Ovary (tissue), 9 donors: Measurements from ENCODE around the gene HNRNPUL1. TPM values are rescaled to one million over a fixed set of nuclear protein-coding genes. Genes with fewer than 3 reads are reported as not detected.

Experiments used
- DNase-seq, 5 donors: peaks; one replicate each; pipeline ENCODE4 v3.0.0-alpha.2; 2019 to 2020
- H3K27ac ChIP-seq, 2 donors: fragments of 200-600 bp; one replicate each; pipeline versions ENCODE4 v1.5.1 to v1.8.0; 2019 to 2022
- H3K27me3 ChIP-seq: fragments of 200-600 bp; one replicate; pipeline ENCODE4 v1.8.0; 2022
- H3K36me3 ChIP-seq: fragments of 200-600 bp; sonication (generic); one replicate; pipeline ENCODE4 v1.5.1; 2019
- H3K4me1 ChIP-seq: one replicate; pipeline ENCODE4 v1.8.1; 2013; ENCODE audit warnings: mild to moderate bottlenecking, moderate library complexity; ENCODE audit not compliant: insufficient read depth
- H3K4me3 ChIP-seq: fragments of 200-600 bp; sonication (generic); one replicate; pipeline ENCODE4 v1.5.1; 2017
- H3K9me3 ChIP-seq, 2 donors: fragments of 200-600 bp in 1 of 2; sonication (generic) in 1 of 2; one replicate each; pipeline versions ENCODE4 v1.5.1 to v1.8.1; 2013 to 2019; ENCODE audit warnings: mild to moderate bottlenecking in 1 of 2, moderate library complexity in 1 of 2
- EP300 ChIP-seq: sonication (generic); formaldehyde crosslinking; IDR thresholded peaks from one replicate; pipeline ENCODE4 v1.6.1; 2017; ENCODE audit warnings: antibody characterized with exemption
- POLR2A ChIP-seq: fragments of 450-650 bp; IDR thresholded peaks from one replicate; pipeline ENCODE4 v1.6.1; 2017; ENCODE audit warnings: antibody characterized with exemption, mild to moderate bottlenecking, moderate library complexity
- WGBS, 3 donors: extraction: QIAGEN DNeasy Blood & Tissue Kit in 1 of 3; methylation state at CpG; one replicate each; pipeline versions ENCODE4 v1.1.5 to v1.1.7; 2013 to 2017; 5-methylcytosine and 5-hydroxymethylcytosine counted together
- intact Hi-C, 4 donors: fragments of 100-400 bp; cut with DNase I; formaldehyde crosslinking; loops; one replicate each; pipeline versions ENCODE4 v1.11.0 to v1.15.1; 2022 to 2023
- polyA plus RNA-seq, 2 donors: library from polyadenylated mRNA; stranded (reverse); fragments of 200-250 nt in 1 of 2; fragments of 350-450 nt in 1 of 2; fragmentation: Illumina TruSeq in 1 of 2; extraction: RNeasy Lipid Tissue Mini Kit (QIAGEN cat#74804) in 1 of 2; gene quantifications; one replicate each; pipeline ENCODE4 v1.2.3, GENCODE V29; 2013 to 2014
- total RNA-seq, 7 donors: library from RNA; depleted of rRNA in 2 of 7; stranded (reverse); fragments of >200 nt in 2 of 7; fragmentation: NEBNext Ultra II Directional in 3 of 7; extraction: Animal tissue kit (Norgen Biotek cat#: 25700) in 3 of 7; gene quantifications; one replicate each; pipeline versions ENCODE4 v1.1.0 to v1.2.4, GENCODE V29; 2016 to 2023
- TF ChIP-seq, protein P1 (sequence below), 3 donors: fragments of 450-650 bp in 2 of 3; fragments of 200-600 bp in 1 of 3; IDR thresholded peaks; one replicate each; pipeline versions ENCODE4 v1.5.1 to v1.8.0; 2016 to 2022; ENCODE audit warnings: antibody characterized with exemption in 3 of 3, mild to moderate bottlenecking in 1 of 3
- donor health status: DM: no; HTN: no; CAD: no; lungs with moderate emphysema.
- donor health status: DM: no; HTN: no; CAD: no.
- donor health status: Bipolar disorder and iron deficiency.
- donor health status: DM: yes; HTN: yes; CAD: no.
- donor health status: DM: no; HTN: no; CAD: no.
- donor health status: DM: yes; HTN: yes; CAD: no.

The HNRNPUL1 gene
- total and polyA plus RNA-seq, 9 donors, result 102 to 259 (median 211) TPM

DNA sequence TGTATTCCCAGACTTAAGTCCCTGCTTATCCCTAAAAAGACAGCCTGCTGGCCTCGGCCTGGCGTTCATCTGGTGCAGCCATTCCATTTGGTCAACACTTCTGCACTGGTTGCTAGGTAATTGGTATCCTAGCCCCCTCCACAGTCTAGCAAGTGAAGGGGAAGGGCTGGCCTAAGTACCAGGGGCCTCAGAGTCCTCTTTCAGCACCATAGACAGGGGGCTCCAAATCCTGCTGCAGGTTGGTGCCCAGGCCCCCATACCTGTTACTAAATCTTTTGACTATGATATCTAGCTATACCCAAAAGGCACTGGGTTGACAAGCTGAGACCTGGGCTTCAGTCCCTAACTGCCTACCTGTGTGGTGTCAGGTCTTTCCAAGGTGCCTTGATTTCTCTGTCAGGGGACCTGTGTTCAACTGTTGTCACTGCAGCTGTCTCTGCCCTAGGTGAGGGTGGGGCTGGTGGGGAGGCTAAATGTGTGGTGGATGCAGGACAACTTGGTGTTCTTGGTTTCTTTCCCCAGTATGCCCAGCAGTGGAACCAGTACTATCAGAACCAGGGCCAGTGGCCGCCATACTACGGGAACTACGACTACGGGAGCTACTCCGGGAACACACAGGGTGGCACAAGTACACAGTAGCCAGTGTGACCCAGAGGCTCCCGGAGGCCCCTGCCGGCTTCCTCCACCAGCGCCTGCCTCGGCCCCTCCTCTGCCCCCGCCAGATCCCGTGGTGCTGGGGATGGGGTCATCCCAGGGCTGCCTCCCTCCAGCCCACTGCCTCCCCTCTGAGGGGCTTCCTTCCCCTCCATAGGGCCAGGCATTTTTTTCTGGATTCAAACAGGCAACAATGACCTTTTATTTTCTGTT lies 42.0 kb downstream of the HNRNPUL1 start:
- TF ChIP-seq, protein P1, sequence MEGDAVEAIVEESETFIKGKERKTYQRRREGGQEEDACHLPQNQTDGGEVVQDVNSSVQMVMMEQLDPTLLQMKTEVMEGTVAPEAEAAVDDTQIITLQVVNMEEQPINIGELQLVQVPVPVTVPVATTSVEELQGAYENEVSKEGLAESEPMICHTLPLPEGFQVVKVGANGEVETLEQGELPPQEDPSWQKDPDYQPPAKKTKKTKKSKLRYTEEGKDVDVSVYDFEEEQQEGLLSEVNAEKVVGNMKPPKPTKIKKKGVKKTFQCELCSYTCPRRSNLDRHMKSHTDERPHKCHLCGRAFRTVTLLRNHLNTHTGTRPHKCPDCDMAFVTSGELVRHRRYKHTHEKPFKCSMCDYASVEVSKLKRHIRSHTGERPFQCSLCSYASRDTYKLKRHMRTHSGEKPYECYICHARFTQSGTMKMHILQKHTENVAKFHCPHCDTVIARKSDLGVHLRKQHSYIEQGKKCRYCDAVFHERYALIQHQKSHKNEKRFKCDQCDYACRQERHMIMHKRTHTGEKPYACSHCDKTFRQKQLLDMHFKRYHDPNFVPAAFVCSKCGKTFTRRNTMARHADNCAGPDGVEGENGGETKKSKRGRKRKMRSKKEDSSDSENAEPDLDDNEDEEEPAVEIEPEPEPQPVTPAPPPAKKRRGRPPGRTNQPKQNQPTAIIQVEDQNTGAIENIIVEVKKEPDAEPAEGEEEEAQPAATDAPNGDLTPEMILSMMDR (IDR thresholded peaks at IDR 0.05), result no peak
- TF ChIP-seq EP300 (no peak), POLR2A (no peak)
- DNase-seq, result peak in 1 of 5 donors; percentile 16
- WGBS, 3 donors, result 70 to 78% (median 71%) methylated on average over 13 of the region's 13 CpGs
- H3K27ac ChIP-seq, result no peak overlapping the region
- no peaks in the 10 kb centered on the region for H3K4me1 ChIP-seq
- intact Hi-C loops, result loop anchor here in 3 of 4 donors (5.0 kb wide), 4 partner anchors 39 to 104 kb away; partner anchors contain the start of gene HNRNPUL1 (in 1 of the 3)
- H3K9me3 ChIP-seq, result no peaks in the 10 kb centered on the region
- H3K27me3 ChIP-seq, result no peaks in the 10 kb centered on the region
- H3K36me3 ChIP-seq, result no peaks in the 10 kb centered on the region
- no peak overlapping the region for H3K4me3 ChIP-seq

DNA sequence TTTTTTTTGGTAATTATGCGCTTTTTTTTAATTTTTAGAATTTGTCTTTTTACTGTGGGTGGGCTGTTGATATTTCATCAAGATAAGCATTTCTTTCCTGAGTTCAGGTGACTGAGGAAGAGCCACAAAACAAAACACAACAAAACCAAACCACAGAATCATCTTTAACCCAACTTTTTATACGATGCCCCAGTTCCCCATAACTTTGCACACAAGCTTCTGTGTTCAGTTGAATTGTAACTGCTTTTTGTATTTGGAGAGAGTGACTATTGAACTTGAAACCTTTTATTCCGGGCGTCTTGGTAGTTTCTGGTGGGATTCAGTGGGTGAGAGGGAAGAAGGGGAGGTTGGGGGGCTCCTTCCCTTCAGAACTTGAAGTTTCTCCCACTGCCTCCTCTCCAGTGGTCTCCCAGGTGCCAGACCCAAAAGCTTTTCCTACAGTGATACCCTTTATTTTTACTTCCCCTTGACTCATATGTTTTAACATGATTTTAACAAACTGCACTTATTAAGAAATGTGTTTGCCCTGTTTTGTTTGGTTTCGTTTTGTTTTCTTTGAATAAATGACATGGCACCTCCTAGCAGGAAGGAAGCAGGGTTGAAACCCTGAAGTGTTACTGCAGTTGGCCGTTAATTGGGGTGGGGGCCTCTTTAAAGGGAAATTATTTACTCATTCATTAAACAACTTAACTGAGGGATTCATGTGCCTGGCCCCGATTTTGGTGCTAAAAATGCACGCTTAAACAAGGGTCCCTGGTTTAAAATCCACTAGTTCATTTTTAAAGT lies 43.1 kb downstream of the HNRNPUL1 start:
- no peaks in the 10 kb centered on the region for H3K27me3 ChIP-seq
- H3K4me3 ChIP-seq, result no peak overlapping the region
- intact Hi-C loops, result loop anchor here in 3 of 4 donors (5.0 kb wide), 4 partner anchors 40 to 105 kb away; partner anchors contain the start of gene HNRNPUL1 (in 1 of the 3)
- no peaks in the 10 kb centered on the region for H3K4me1 ChIP-seq
- no peaks in the 10 kb centered on the region for H3K36me3 ChIP-seq
- H3K9me3 ChIP-seq, result no peaks in the 10 kb centered on the region
- H3K27ac ChIP-seq, result peak overlapping the region in 1 of 2 donors; percentile 34
- DNase-seq, result peak in 1 of 5 donors; percentile 4
- TF ChIP-seq POLR2A, result no peak
- no peak for TF ChIP-seq EP300
- TF ChIP-seq, protein P1 (IDR thresholded peaks at IDR 0.05), result no peak
- 50 to 61% (median 57%) methylated on average over 8 of the region's 8 CpGs for WGBS, 3 donors

DNA sequence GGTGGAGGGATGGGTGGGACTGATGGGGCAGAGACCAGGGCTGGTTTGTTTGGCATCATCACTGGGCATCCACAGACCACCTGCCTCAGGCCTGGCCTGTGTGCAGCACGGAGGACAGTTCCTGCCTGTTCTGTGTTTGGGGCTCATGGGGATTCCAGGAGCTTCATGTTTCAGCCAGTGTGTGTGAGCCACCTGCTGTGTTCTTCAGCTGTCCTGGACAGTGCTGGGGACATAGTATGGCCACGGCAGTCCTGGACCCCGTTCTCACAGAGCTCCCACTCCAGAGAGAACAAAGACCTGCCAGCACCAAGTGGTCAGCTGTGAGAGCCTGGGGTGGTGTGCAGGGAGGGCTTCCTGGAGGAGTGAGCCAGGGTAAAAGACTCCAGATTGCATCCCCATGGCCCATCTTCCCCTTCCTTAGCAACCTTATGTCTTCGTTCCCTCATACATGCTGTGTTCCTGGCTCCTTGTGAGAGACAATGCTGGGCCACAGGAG lies 43.8 kb downstream of the HNRNPUL1 start:
- peak in 1 of 5 donors; percentile 21 for DNase-seq
- H3K27ac ChIP-seq, result peak overlapping the region; percentile 34 to 40
- H3K27me3 ChIP-seq, result no peaks in the 10 kb centered on the region
- WGBS, 3 donors, result 42 to 53% (median 49%) methylated on average over 4 of the region's 4 CpGs
- H3K9me3 ChIP-seq, result no peaks in the 10 kb centered on the region
- intact Hi-C loops, result loop anchor here in 3 of 4 donors (5.0 kb wide), 4 partner anchors 41 to 106 kb away; partner anchors contain the start of gene HNRNPUL1 (in 1 of the 3)
- no peak overlapping the region for H3K4me3 ChIP-seq
- TF ChIP-seq EP300 (no peak), POLR2A (no peak)
- TF ChIP-seq, protein P1 (IDR thresholded peaks at IDR 0.05), result no peak
- no peaks in the 10 kb centered on the region for H3K36me3 ChIP-seq
- no peaks in the 10 kb centered on the region for H3K4me1 ChIP-seq

DNA sequence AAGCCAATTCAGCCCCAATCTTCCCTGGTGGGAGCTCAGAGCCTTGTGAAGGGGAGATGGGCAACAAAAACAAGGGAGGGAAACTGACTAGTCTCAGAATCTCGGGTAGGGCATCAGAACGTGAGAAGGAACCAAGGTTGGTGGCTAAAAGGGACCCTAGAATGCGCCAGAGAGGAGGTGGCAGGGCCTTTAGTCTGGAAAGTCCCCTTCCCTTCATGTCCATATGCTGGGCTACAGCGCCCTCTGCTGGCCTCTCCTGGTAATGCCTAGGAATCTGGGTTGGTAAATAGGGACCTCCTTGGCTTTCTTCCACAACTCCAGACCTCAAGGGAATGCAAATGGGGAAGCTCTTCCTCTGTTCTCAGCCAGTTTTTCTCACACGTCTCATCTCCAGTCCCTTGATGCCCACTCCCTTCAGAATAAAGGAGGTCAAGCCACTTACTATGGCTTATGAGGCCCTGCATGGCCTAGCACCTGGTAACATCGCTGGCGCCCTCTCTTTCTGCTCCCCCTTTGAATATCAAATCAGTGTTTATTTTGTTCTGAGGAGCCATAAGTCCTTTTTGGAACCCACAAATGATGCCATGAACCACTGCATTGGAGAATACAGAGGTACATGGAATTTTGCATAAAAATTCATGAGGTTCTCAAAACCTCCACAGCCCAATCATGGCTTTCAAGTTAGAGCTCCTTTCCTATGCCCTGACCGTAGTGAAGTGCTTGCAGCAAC lies 44.4 kb downstream of the HNRNPUL1 start:
- DNase-seq, result peak; percentile 85 to 97 (median 94)
- WGBS, 3 donors, result 19 to 22% (median 19%) methylated on average over 8 of the region's 8 CpGs
- Histone ChIP-seq H3K4me3 (peak overlapping the region; percentile 83), H3K27me3 (no peaks in the 10 kb centered on the region), H3K9me3 (no peaks in the 10 kb centered on the region), H3K27ac (peak overlapping the region; percentile 34 to 95), H3K36me3 (no peaks in the 10 kb centered on the region), H3K4me1 (no peaks in the 10 kb centered on the region)
- intact Hi-C loops, result loop anchor here in 3 of 4 donors (5.0 kb wide), 4 partner anchors 41 to 106 kb away; partner anchors contain the start of gene HNRNPUL1 (in 1 of the 3)
- no peak for TF ChIP-seq POLR2A
- TF ChIP-seq, protein P1 (IDR thresholded peaks at IDR 0.05), result peak; percentile 90 to 95 (median 93)
